Transverse colon (tissue), 4 donors: ENCODE results near the gene ARSG. TPM values are rescaled to one million over a fixed set of nuclear protein-coding genes. Genes with fewer than 3 reads are reported as not detected.
A peak's percentile ranks its signal among the peaks of the same experiment; 100 is the strongest.
"Not testable (repeated sequence)": the region's sequence is repeated elsewhere in the genome, so short reads cannot be mapped to it uniquely, and the experiment has no call there.

ENCODE experiments used
- DNase-seq: peaks from one replicate; pipeline ENCODE4 v3.0.0-alpha.2; 2019
- H3K27ac ChIP-seq, 4 donors: fragments of 200-600 bp; sonication (generic); 2 replicates each; pipeline ENCODE4 v1.5.1; 2016 to 2018; ENCODE audit warnings: inconsistent platforms in 4 of 4
- H3K27me3 ChIP-seq: fragments of 200-600 bp; sonication (generic); 2 replicates; pipeline ENCODE4 v1.5.1; 2017; ENCODE audit warnings: inconsistent platforms
- H3K36me3 ChIP-seq, 4 donors: fragments of 200-600 bp; sonication (generic); 2 replicates each; pipeline ENCODE4 v1.5.1; 2017 to 2019; ENCODE audit warnings: inconsistent platforms in 4 of 4
- H3K4me1 ChIP-seq, 4 donors: fragments of 200-600 bp; sonication (generic); 2 replicates each; pipeline ENCODE4 v1.5.1; 2017 to 2020; ENCODE audit warnings: inconsistent platforms in 4 of 4
- H3K4me3 ChIP-seq, 4 donors: fragments of 200-600 bp; sonication (generic); 1 replicate in 1 of 4; 2 replicates in 3 of 4; pipeline versions ENCODE4 v1.5.1 to v1.6.1; 2017 to 2019; ENCODE audit warnings: inconsistent platforms in 4 of 4
- H3K9me3 ChIP-seq, 2 donors: fragments of 200-600 bp; sonication (generic); 2 replicates each; pipeline ENCODE4 v1.5.1; 2017 to 2019; ENCODE audit warnings: inconsistent platforms in 2 of 2
- CTCF ChIP-seq, 5 experiments: fragments of 200-600 bp in 3 of 5; fragments of 450-650 bp in 2 of 5; sonication (generic) in 3 of 5; IDR thresholded peaks; 1 replicate in 2 of 5; 2 replicates in 3 of 5; pipeline ENCODE4 v1.5.1; 2016 to 2017; ENCODE audit warnings: antibody characterized with exemption in 5 of 5, inconsistent platforms in 3 of 5, mild to moderate bottlenecking in 2 of 5, moderate library complexity in 1 of 5
- EP300 ChIP-seq: sonication (generic); formaldehyde crosslinking; IDR thresholded peaks from one replicate; pipeline ENCODE4 v1.6.1; 2017; ENCODE audit warnings: antibody characterized with exemption, low read depth
- POLR2A ChIP-seq: fragments of 450-650 bp; IDR thresholded peaks from one replicate; pipeline ENCODE4 v1.6.1; 2016; ENCODE audit warnings: antibody characterized with exemption, mild to moderate bottlenecking, moderate library complexity
- POLR2AphosphoS5 ChIP-seq, 3 donors: sonication (generic); formaldehyde crosslinking; IDR thresholded peaks; one replicate each; pipeline ENCODE4 v1.6.1; 2016; ENCODE audit warnings: antibody characterized with exemption in 3 of 3
- WGBS, 2 donors: methylation state at CpG; one replicate each; pipeline ENCODE4 v1.1.5; 2018; ENCODE audit warnings: low coverage in 1 of 2; 5-methylcytosine and 5-hydroxymethylcytosine counted together
- in situ Hi-C, 4 donors: fragments of 200-750 bp; cut with MboI; loops; one replicate each; pipeline versions ENCODE4 v1.15.0 to v1.15.1; 2017; ENCODE audit warnings: low sequenced_read_pairs in 3 of 4, low pct_ligation_motif_present in 1 of 4, low pct_unique_long_range_greater_than_20kb in 1 of 4
- intact Hi-C: fragments of 100-400 bp; cut with DNase I; formaldehyde crosslinking; loops from one replicate; pipeline ENCODE4 v1.15.1; 2023; ENCODE audit warnings: low total_unique reads
- total RNA-seq, 4 donors: library from RNA; depleted of rRNA; stranded (reverse); fragments of >200 nt; gene quantifications; one replicate each; pipeline ENCODE4 v1.1.0, GENCODE V29; 2016

The ARSG gene
- total RNA-seq, 4 donors from 2014 or later = 0.41 to 4.4 (median 1.6) TPM; not detected in 1

- H3K9me3 ChIP-seq, intact Hi-C loops, H3K27ac ChIP-seq, H3K36me3 ChIP-seq, in situ Hi-C loops, H3K27me3 ChIP-seq, H3K4me1 ChIP-seq: not testable (repeated sequence)
- WGBS, 2 donors = 4 to 17% methylated on average over 2 to 24 of the region's 34 CpGs
- H3K4me3 ChIP-seq = peak overlapping the region in 3 of 4 donors; percentile 24 to 44 (median 28)
- peak; percentile 57 for DNase-seq
Measured at GRCh38 chr17:68413597-68414560, 122.6 kb downstream of the ARSG start.

GRCh38 chr17:68414901-68415300 is 123.6 kb downstream of the ARSG start:
- H3K9me3 ChIP-seq, in situ Hi-C loops, intact Hi-C loops, H3K27ac ChIP-seq, DNase-seq, H3K36me3 ChIP-seq, H3K4me3 ChIP-seq, H3K27me3 ChIP-seq, H3K4me1 ChIP-seq: not testable (repeated sequence)

- in situ Hi-C loops = no loop called here
Measured at GRCh38 chr17:68417317-68417716, 126.0 kb downstream of the ARSG start.

GRCh38 chr17:68418876-68419275 is 127.6 kb downstream of the ARSG start:
- no peak overlapping the region for H3K4me3 ChIP-seq
- no peak for DNase-seq
- intact Hi-C loops = no loop called here
- peaks cover 8% of the 10 kb centered on the region in 2 donors for H3K9me3 ChIP-seq
- peaks cover 0 to 24% (median 5%) of the 10 kb centered on the region in 4 donors for H3K36me3 ChIP-seq
- in situ Hi-C loops = no loop called here
- TF ChIP-seq CTCF (IDR thresholded peaks at IDR 0.05) = no peak
- no peak for TF ChIP-seq EP300
- no peak for TF ChIP-seq POLR2AphosphoS5 (IDR thresholded peaks at IDR 0.05)
- no peak for TF ChIP-seq POLR2A
- no peak overlapping the region for H3K27ac ChIP-seq
- peaks cover 0 to 3% (median 0%) of the 10 kb centered on the region in 4 donors for H3K4me1 ChIP-seq
- 73 to 84% methylated on average over 4 of the region's 4 CpGs for WGBS, 2 donors
- H3K27me3 ChIP-seq = no peaks in the 10 kb centered on the region

More at GRCh38 chr17:68417317-68417716, 126.0 kb downstream of the ARSG start:
- TF ChIP-seq POLR2A = no peak
- TF ChIP-seq CTCF (IDR thresholded peaks at IDR 0.05) = no peak
- TF ChIP-seq POLR2AphosphoS5 (IDR thresholded peaks at IDR 0.05) = no peak
- no peak for TF ChIP-seq EP300
- 95 to 98% methylated on average over 3 of the region's 3 CpGs for WGBS, 2 donors
- Histone ChIP-seq H3K9me3 (peaks cover 8% of the 10 kb centered on the region in 2 donors), H3K4me1 (peaks cover 0 to 3% (median 0%) of the 10 kb centered on the region in 4 donors), H3K27ac (no peak overlapping the region), H3K36me3 (peaks cover 0 to 19% (median 5%) of the 10 kb centered on the region in 4 donors), H3K4me3 (no peak overlapping the region), H3K27me3 (no peaks in the 10 kb centered on the region)
- DNase-seq = no peak
- intact Hi-C loops = no loop called here

GRCh38 chr17:68420065-68420464 is 128.8 kb downstream of the ARSG start:
- intact Hi-C loops = no loop called here
- 93 to 95% methylated on average over 13 to 14 of the region's 14 CpGs for WGBS, 2 donors
- H3K9me3 ChIP-seq = peaks cover 8% of the 10 kb centered on the region in 2 donors
- H3K27me3 ChIP-seq = no peaks in the 10 kb centered on the region
- no peak for TF ChIP-seq POLR2AphosphoS5 (IDR thresholded peaks at IDR 0.05)
- no peak for TF ChIP-seq POLR2A
- no peak for TF ChIP-seq CTCF (IDR thresholded peaks at IDR 0.05)
- no peak for TF ChIP-seq EP300
- H3K36me3 ChIP-seq = peaks cover 0 to 31% (median 5%) of the 10 kb centered on the region in 4 donors
- no peak overlapping the region for H3K27ac ChIP-seq
- H3K4me3 ChIP-seq = no peak overlapping the region
- in situ Hi-C loops = no loop called here
- H3K4me1 ChIP-seq = no peaks in the 10 kb centered on the region
- no peak for DNase-seq
